HL-60/S4 (cell line): ENCODE results near the gene LGI1.

Source experiments
- in situ Hi-C: fragments of 300-500 bp; cut with MboI; formaldehyde crosslinking; loops from 2 replicates; pipeline ENCODE4 v1.14.3; 2022; ENCODE audit warnings: low sequenced_read_pairs

LGI1 gene

DNA sequence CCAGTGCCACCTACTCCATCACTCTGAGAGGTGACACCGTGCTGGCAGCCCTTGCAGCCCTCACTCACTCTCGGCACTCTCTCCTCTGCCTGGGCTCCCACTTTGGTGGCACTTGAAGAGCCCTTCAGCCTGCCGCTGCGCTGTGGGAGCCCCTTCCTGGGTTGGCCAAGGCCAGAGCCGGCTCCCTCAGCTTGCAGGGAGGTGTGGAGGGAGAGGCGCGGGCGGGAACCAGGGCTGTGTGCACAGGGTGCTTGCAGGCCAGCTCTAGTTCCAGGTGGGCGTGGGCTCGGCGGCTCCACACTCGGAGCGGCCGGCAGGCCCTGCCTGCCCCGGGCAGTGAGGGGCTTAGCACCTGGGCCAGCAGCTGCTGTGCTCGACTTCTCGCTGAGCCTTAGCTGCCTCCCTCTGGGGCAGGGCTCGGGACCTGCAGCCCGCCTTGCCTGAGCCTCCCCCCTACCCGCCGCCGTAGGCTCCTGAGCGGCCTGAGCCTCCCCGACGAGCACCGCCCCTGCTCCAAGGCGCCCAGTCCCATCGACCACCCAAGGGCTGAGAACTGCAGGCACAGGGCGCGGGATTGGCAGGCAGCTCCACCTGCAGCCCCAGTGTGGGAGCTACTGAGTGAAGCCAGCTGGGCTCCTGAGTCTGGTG is 87.4 kb downstream of the LGI1 start:
- in situ Hi-C loops = no loop called here
